ENCODE data around the gene ZDHHC14. TPM values are rescaled to one million over a fixed set of nuclear protein-coding genes. Genes with fewer than 3 reads are reported as not detected.

The ZDHHC14 gene
- total and polyA plus RNA-seq, 12 donors: 7.7 to 31.2 (median 15.2) TPM

DNA sequence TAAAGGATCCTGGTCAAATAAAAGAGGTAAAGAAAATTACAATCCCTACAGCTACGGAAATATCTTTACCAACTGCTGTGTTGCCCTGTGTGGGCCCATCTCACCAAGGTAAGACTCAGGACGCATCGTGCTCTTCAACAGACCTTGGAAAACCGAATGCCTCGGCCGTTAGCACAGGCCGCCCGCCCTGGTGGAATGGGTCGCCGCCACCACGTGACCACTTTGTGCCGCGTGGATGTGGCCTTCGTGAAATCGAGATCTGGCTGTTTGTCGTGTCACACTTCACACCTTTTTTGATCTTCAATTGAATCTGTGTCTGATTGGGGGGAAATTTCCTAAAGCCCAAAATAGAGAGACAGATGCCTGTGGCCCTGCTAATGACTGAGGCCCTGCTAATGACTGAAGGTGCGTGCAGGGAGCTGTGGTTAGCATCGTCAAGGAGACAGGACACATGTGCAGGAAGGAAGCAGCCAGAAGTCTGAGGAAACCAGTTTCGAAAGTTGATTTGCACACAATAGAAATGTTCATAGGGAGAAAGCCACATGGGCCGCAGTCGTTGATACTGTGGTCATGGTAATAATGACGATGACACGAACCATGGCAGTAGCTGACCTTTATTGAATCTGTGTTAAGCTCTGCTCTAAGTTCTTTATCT, 266.4 kb downstream of the ZDHHC14 start:
- Histone ChIP-seq H3K27me3 (no peaks in the 10 kb centered on the region), H3K27ac (no peak overlapping the region), H3K4me3 (no peak overlapping the region), H3K4me1 (peaks cover 0 to 20% (median 10%) of the 10 kb centered on the region in 9 donors), H3K36me3 (peaks cover 0 to 16% (median 0%) of the 10 kb centered on the region in 9 donors), H3K9me3 (no peaks in the 10 kb centered on the region)
- WGBS, 2 donors: 85 to 90% methylated on average over 23 of the region's 23 CpGs
- ATAC-seq: peak in 7 of 8 donors; percentile 14 to 66 (median 29)
- TF ChIP-seq, protein P1, sequence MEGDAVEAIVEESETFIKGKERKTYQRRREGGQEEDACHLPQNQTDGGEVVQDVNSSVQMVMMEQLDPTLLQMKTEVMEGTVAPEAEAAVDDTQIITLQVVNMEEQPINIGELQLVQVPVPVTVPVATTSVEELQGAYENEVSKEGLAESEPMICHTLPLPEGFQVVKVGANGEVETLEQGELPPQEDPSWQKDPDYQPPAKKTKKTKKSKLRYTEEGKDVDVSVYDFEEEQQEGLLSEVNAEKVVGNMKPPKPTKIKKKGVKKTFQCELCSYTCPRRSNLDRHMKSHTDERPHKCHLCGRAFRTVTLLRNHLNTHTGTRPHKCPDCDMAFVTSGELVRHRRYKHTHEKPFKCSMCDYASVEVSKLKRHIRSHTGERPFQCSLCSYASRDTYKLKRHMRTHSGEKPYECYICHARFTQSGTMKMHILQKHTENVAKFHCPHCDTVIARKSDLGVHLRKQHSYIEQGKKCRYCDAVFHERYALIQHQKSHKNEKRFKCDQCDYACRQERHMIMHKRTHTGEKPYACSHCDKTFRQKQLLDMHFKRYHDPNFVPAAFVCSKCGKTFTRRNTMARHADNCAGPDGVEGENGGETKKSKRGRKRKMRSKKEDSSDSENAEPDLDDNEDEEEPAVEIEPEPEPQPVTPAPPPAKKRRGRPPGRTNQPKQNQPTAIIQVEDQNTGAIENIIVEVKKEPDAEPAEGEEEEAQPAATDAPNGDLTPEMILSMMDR (IDR thresholded peaks at IDR 0.05): no peak
- no peak for DNase-seq
- intact Hi-C loops (cut with DNase I): no loop called here

DNA sequence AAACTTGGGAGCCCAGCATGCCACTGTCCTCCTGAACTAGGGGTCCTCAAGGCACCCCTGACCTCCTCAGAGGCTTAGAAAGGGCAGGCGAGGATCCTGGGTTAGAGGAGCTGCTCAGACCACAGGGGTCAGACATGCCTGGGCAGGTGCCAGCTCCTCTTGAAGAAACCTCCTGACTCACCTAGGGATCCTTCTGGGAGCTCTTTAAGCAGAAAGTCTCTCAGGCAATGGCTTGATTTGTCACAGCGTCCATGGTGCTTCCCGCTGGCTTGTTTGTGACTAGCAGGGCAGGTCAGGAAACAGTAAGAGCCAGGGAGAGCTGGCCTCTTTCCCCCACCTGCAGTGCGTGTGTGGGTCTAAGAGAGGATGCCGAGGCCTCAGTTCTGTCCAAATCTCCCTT, 267.6 kb downstream of the ZDHHC14 start:
- intact Hi-C loops (cut with DNase I): no loop called here
- H3K36me3 ChIP-seq: peaks cover 0 to 22% (median 0%) of the 10 kb centered on the region in 9 donors
- no peak overlapping the region for H3K27ac ChIP-seq
- WGBS, 2 donors: 89 to 98% methylated on average over 5 of the region's 5 CpGs
- H3K4me3 ChIP-seq: no peak overlapping the region
- ATAC-seq (no peak), DNase-seq (no peak)
- no peaks in the 10 kb centered on the region for H3K9me3 ChIP-seq
- TF ChIP-seq, protein P1 (IDR thresholded peaks at IDR 0.05): no peak
- peaks cover 0 to 20% (median 10%) of the 10 kb centered on the region in 9 donors for H3K4me1 ChIP-seq
- H3K27me3 ChIP-seq: no peaks in the 10 kb centered on the region

DNA sequence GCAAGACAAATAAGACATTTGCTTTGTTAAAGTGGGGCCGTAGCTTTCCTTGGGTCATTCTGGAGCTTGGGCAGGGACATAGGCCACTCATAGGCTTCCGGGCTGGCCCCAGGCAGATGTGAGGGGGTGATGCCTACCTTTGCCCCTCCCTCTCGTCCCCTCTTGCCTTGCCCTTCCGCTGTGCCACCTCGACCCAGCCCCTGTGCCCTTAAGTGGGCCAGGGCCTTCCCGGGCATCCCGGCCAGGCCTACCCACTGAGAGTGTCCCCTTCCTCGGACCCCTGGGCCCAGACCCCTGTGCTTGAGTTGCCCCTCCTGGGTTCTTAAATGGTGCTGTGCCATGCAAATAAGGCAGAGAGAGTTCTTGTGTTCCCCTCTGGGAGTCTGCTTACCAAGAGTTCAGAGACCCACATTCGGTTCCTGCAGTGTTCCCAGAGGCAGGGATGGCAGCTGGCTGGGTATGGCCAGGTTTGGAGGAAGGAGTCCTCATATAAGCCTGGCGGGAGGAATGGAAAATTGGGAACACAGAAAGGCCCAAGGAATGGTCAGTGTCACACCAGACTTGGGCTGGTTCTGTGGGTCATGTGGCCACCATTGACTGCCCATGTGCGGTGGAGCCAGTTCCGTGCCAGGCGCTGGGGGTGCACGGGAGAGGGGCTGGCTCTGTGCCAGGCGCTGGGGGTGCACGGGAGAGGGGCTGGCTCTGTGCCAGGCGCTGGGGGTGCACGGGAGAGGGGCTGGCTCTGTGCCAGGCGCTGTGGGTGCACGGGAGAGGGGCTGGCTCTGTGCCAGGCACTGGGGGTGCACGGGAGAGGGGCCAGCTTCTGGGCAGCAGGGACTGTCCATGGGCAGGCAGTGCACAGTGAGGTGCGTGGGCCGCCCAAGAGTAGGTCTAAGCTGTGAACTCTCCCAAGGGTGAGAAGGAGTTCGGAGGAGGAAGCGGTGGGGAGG, 268.6 kb downstream of the ZDHHC14 start:
- H3K27ac ChIP-seq: no peak overlapping the region
- WGBS, 2 donors: 55 to 59% methylated on average over 25 of the region's 25 CpGs
- H3K4me3 ChIP-seq: peak overlapping the region in 3 of 10 donors; percentile 16 to 22 (median 17)
- peaks cover 0 to 32% (median 0%) of the 10 kb centered on the region in 9 donors for H3K36me3 ChIP-seq
- peak; percentile 9 to 70 (median 31) for ATAC-seq
- no peaks in the 10 kb centered on the region for H3K9me3 ChIP-seq
- peaks cover 0 to 20% (median 10%) of the 10 kb centered on the region in 9 donors for H3K4me1 ChIP-seq
- H3K27me3 ChIP-seq: no peaks in the 10 kb centered on the region
- intact Hi-C loops (cut with DNase I): no loop called here
- TF ChIP-seq, protein P1 (IDR thresholded peaks at IDR 0.05): no peak
- peak in 1 of 2 donors; percentile 34 for DNase-seq

DNA sequence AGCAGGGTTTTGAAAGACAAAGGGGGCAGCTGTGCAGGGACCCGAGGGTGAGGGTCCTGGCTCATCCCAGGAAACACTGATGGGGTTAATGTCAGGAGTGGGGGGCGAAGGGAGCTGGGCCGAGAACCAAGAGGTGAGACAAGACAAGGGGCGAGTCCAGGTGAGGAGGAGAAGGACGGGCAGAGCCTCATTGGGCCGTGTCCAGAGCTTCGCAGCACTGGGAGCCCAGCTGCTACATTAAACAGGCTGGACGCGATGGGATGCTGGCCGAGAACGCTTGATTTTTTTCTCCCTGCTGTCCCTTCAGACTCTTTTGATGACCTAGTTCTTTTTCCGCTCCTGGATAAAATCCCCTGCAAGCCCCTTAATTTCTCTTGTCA, 269.3 kb downstream of the ZDHHC14 start:
- TF ChIP-seq, protein P1 (IDR thresholded peaks at IDR 0.05): no peak
- ATAC-seq: peak; percentile 27 to 78 (median 58)
- Histone ChIP-seq H3K27ac (no peak overlapping the region), H3K27me3 (no peaks in the 10 kb centered on the region), H3K36me3 (peaks cover 0 to 36% (median 0%) of the 10 kb centered on the region in 9 donors), H3K4me1 (peaks cover 0 to 20% (median 10%) of the 10 kb centered on the region in 9 donors), H3K4me3 (peak overlapping the region in 3 of 10 donors; percentile 16 to 22 (median 17)), H3K9me3 (no peaks in the 10 kb centered on the region)
- intact Hi-C loops (cut with DNase I): no loop called here
- DNase-seq: peak; percentile 45 to 48
- 24 to 33% methylated on average over 12 of the region's 12 CpGs for WGBS, 2 donors

All from heart right ventricle (tissue), 16 donors.